H1 (cell line): Measurements from ENCODE around the gene LGALS16. TPM values are rescaled to one million over a fixed set of nuclear protein-coding genes. Genes with fewer than 3 reads are reported as not detected.
A peak's percentile ranks its signal among the peaks of the same experiment; 100 is the strongest.

Source experiments
- CTCF ChIA-PET: fragments of 300-600 bp; sonication (Branson Sonifier 250); formaldehyde crosslinking; loops from one replicate; lab custom pipeline; 2021; ENCODE audit not compliant: partially characterized antibody; lab: Charles Lee
- POLR2A ChIA-PET: fragments of 300-600 bp; sonication (Branson Sonifier 250); formaldehyde crosslinking; loops from one replicate; lab custom pipeline; 2021; ENCODE audit warnings: inconsistent platforms; ENCODE audit not compliant: partially characterized antibody; lab: Charles Lee
- DNase-seq, 2 experiments: peaks; one replicate each; pipeline versions ENCODE4 v3.0.0 to v3.0.0-alpha.2; 2010 to 2022; ENCODE audit warnings: low spot score in 2 of 2, low read depth in 1 of 2, mixed read lengths in 1 of 2
- FAIRE-seq: peaks from 2 replicates; lab custom pipeline; 2011; peaks lifted over from hg19 to GRCh38; lab: Jason Lieb, UNC
- H2AFZ ChIP-seq: 2 replicates; pipeline ENCODE4 v1.8.1; 2012; ENCODE audit warnings: low read length, inconsistent platforms
- H2AK5ac ChIP-seq: 2 replicates; pipeline ENCODE4 v1.6.1; 2013; ENCODE audit warnings: low read depth, low read length
- H2BK120ac ChIP-seq: replicated peaks from 2 replicates; pipeline ENCODE3; 2013; ENCODE audit warnings: low read depth, low read length, inconsistent platforms
- H2BK12ac ChIP-seq: 2 replicates; pipeline ENCODE4 v1.6.1; 2013; ENCODE audit warnings: low read depth, low read length
- H2BK15ac ChIP-seq: 2 replicates; pipeline ENCODE4 v1.6.1; 2013; ENCODE audit warnings: low read length
- H2BK20ac ChIP-seq: 2 replicates; pipeline ENCODE4 v1.6.1; 2013; ENCODE audit warnings: low read length
- H2BK5ac ChIP-seq: 2 replicates; pipeline ENCODE4 v1.6.1; 2013; ENCODE audit warnings: low read depth, low read length
- H3K14ac ChIP-seq: 2 replicates; pipeline ENCODE4 v1.6.1; 2013; ENCODE audit warnings: inconsistent platforms; ENCODE audit not compliant: insufficient read length
- H3K18ac ChIP-seq: 2 replicates; pipeline ENCODE4 v1.6.1; 2013; ENCODE audit warnings: low read length; ENCODE audit errors: extremely low read depth
- H3K23ac ChIP-seq: 2 replicates; pipeline ENCODE4 v1.6.1; 2013; ENCODE audit warnings: inconsistent platforms; ENCODE audit not compliant: insufficient read length
- H3K23me2 ChIP-seq: 2 replicates; pipeline ENCODE4 v1.6.1; 2013; ENCODE audit warnings: low read depth, low read length
- H3K27ac ChIP-seq: 2 replicates; pipeline ENCODE4 v1.6.1; 2011; ENCODE audit warnings: low read depth, low read length, inconsistent platforms
- H3K27me3 ChIP-seq, 4 experiments: replicated peaks in 1 of 4; 1 replicate in 1 of 4; 2 replicates in 3 of 4; pipeline versions ENCODE4 v1.6.1 to v1.8.1; 2011 to 2013; ENCODE audit warnings: low read length in 3 of 4, mild to moderate bottlenecking in 3 of 4, inconsistent platforms in 2 of 4, mixed read lengths in 2 of 4, moderate library complexity in 1 of 4; ENCODE audit not compliant: control insufficient read depth in 3 of 4, insufficient read depth in 3 of 4; ENCODE audit errors: extremely low read depth in 1 of 4
- H3K36me3 ChIP-seq, 4 experiments: 2 replicates each; pipeline versions ENCODE4 v1.6.1 to v1.8.1; 2011 to 2013; ENCODE audit warnings: mild to moderate bottlenecking in 4 of 4, low read length in 3 of 4, moderate library complexity in 2 of 4, control low read depth in 1 of 4, inconsistent platforms in 1 of 4; ENCODE audit not compliant: insufficient read depth in 4 of 4, control insufficient read depth in 2 of 4
- H3K4ac ChIP-seq: replicated peaks from 2 replicates; pipeline ENCODE3; 2013; ENCODE audit warnings: low read length, low read depth, mixed read lengths, inconsistent platforms; ENCODE audit not compliant: insufficient read length
- H3K4me1 ChIP-seq, 4 experiments: replicated peaks in 1 of 4; 1 replicate in 1 of 4; 2 replicates in 3 of 4; pipeline versions ENCODE4 v1.6.1 to v1.8.1; 2011 to 2013; ENCODE audit warnings: low read length in 3 of 4, inconsistent platforms in 2 of 4, mixed read lengths in 1 of 4; ENCODE audit not compliant: insufficient read depth in 4 of 4, control insufficient read depth in 3 of 4
- H3K4me2 ChIP-seq, 2 experiments: 2 replicates each; pipeline versions ENCODE4 v1.6.1 to v1.8.1; 2011 to 2013; ENCODE audit warnings: low read depth in 2 of 2, low read length in 2 of 2, control low read depth in 1 of 2, inconsistent platforms in 1 of 2, mild to moderate bottlenecking in 1 of 2; ENCODE audit not compliant: insufficient read depth in 1 of 2
- H3K4me3 ChIP-seq, 4 experiments: fragments of 200-600, 300-600 bp in 1 of 4; sonication (generic), shearing (Covaris generic), sonication (Bioruptor Twin) in 1 of 4; 2 replicates each; pipeline versions ENCODE4 v1.5.1 to v1.8.1; 2011 to 2016; ENCODE audit warnings: low read length in 4 of 4, low read depth in 3 of 4, control low read depth in 2 of 4, inconsistent platforms in 2 of 4, mild to moderate bottlenecking in 2 of 4, mixed read lengths in 1 of 4, moderate library complexity in 1 of 4; ENCODE audit not compliant: insufficient read depth in 2 of 4; ENCODE audit errors: extremely low read depth in 1 of 4
- H3K56ac ChIP-seq: replicated peaks from 2 replicates; pipeline ENCODE3; 2013; ENCODE audit warnings: low read depth, mild to moderate bottlenecking, mixed read lengths, low read length, inconsistent platforms; ENCODE audit not compliant: insufficient read length
- H3K79me1 ChIP-seq: 2 replicates; pipeline ENCODE4 v1.6.1; 2013; ENCODE audit warnings: low read depth, low read length, control low read depth
- H3K79me2 ChIP-seq, 2 experiments: 2 replicates each; pipeline versions ENCODE4 v1.6.1 to v1.8.1; 2012 to 2013; ENCODE audit warnings: low read length in 2 of 2, mild to moderate bottlenecking in 2 of 2, inconsistent platforms in 1 of 2; ENCODE audit not compliant: insufficient read depth in 2 of 2, control insufficient read depth in 1 of 2
- H3K9ac ChIP-seq, 4 experiments: replicated peaks in 1 of 4; 1 replicate in 1 of 4; 2 replicates in 3 of 4; pipeline versions ENCODE4 v1.6.1 to v1.8.1; 2011 to 2013; ENCODE audit warnings: low read depth in 3 of 4, low read length in 3 of 4, control low read depth in 2 of 4, mild to moderate bottlenecking in 2 of 4, moderate library complexity in 2 of 4, inconsistent platforms in 1 of 4; ENCODE audit errors: extremely low read depth in 1 of 4
- H3K9me3 ChIP-seq, 2 experiments: 2 replicates each; pipeline versions ENCODE4 v1.6.1 to v1.8.1; 2012 to 2013; ENCODE audit warnings: mild to moderate bottlenecking in 2 of 2, moderate library complexity in 2 of 2, control low read depth in 1 of 2, inconsistent platforms in 1 of 2, low read depth in 1 of 2, low read length in 1 of 2, mixed read lengths in 1 of 2; ENCODE audit not compliant: insufficient read depth in 2 of 2
- H4K20me1 ChIP-seq, 2 experiments: replicated peaks in 1 of 2; 2 replicates each; pipeline versions ENCODE3 to v1.8.1; 2011 to 2013; ENCODE audit warnings: inconsistent platforms in 2 of 2, low read length in 2 of 2, mild to moderate bottlenecking in 1 of 2; ENCODE audit not compliant: insufficient read depth in 2 of 2, control insufficient read depth in 1 of 2
- H4K5ac ChIP-seq: 2 replicates; pipeline ENCODE4 v1.6.1; 2013; ENCODE audit warnings: low read length, low read depth, mixed read lengths, inconsistent platforms; ENCODE audit not compliant: insufficient read length
- H4K8ac ChIP-seq: 2 replicates; pipeline ENCODE4 v1.8.0; 2013; ENCODE audit warnings: mild to moderate bottlenecking, moderate library complexity, low read length, inconsistent platforms; ENCODE audit not compliant: insufficient read depth; ENCODE audit errors: extremely low read depth
- H4K91ac ChIP-seq: replicated peaks from 2 replicates; pipeline ENCODE3; 2013; ENCODE audit warnings: low read length, mixed read lengths, inconsistent platforms; ENCODE audit not compliant: insufficient read length
- EP300 ChIP-seq, 2 experiments: IDR thresholded peaks; 1 replicate in 1 of 2; 2 replicates in 1 of 2; pipeline ENCODE4 v1.6.1; 2011 to 2012; ENCODE audit warnings: low read depth in 2 of 2, low read length in 2 of 2, mild to moderate bottlenecking in 2 of 2, borderline replicate concordance in 1 of 2, inconsistent platforms in 1 of 2, moderate library complexity in 1 of 2
- GABPA ChIP-seq: IDR thresholded peaks from 2 replicates; pipeline ENCODE4 v1.6.1; 2011; ENCODE audit warnings: mild to moderate bottlenecking, low read length, moderate library complexity, borderline replicate concordance; ENCODE audit not compliant: insufficient read depth
- KDM5A ChIP-seq: fragments of 200-600 bp; IDR thresholded peaks from 2 replicates; pipeline ENCODE4 v1.7.1; 2012; ENCODE audit warnings: mild to moderate bottlenecking, low read length, inconsistent platforms, mixed read lengths
- NANOG ChIP-seq: IDR thresholded peaks from 2 replicates; pipeline ENCODE4 v1.6.1; 2011; ENCODE audit warnings: low read length, low read depth, mild to moderate bottlenecking, inconsistent platforms; ENCODE audit not compliant: insufficient read depth, poor library complexity, severe bottlenecking
- PHF8 ChIP-seq: fragments of 200-600 bp; sonication (generic); conservative IDR thresholded peaks from 2 replicates; pipeline ENCODE4 v1.7.1; 2012; ENCODE audit warnings: low read depth, mild to moderate bottlenecking, inconsistent platforms, low read length, moderate library complexity
- SP4 ChIP-seq: IDR thresholded peaks from 2 replicates; pipeline ENCODE4 v1.6.1; 2012; ENCODE audit warnings: low read length, inconsistent platforms
- TCF12 ChIP-seq: IDR thresholded peaks from 2 replicates; pipeline ENCODE4 v1.6.1; 2011; ENCODE audit warnings: low read depth, mild to moderate bottlenecking, low read length
- WGBS, 2 experiments: shearing (Covaris generic) in 1 of 2; methylation state at CpG; one replicate each; pipeline versions ENCODE4 v1.1.6 to v1.1.7; 2013 to 2015; ENCODE audit warnings: low lambda C conversion rate in 2 of 2, mixed read lengths in 2 of 2, inconsistent platforms in 1 of 2, low coverage in 1 of 2, missing lambda C conversion rate in 1 of 2; ENCODE audit not compliant: insufficient replicate concordance in 2 of 2, insufficient coverage in 1 of 2, insufficient read length in 1 of 2; ENCODE audit errors: extremely low coverage in 1 of 2, missing lambda C conversion rate in 1 of 2; 5-methylcytosine and 5-hydroxymethylcytosine counted together
- polyA plus RNA-seq, 7 experiments: library from polyadenylated mRNA; depleted of rRNA in 3 of 7; stranded (reverse) in 5 of 7; unstranded in 2 of 7; fragments of >200 nt in 5 of 7; fragments of 200-250 nt in 2 of 7; gene quantifications; 1 replicate in 5 of 7; 2 replicates in 1 of 7; 4 replicates in 1 of 7; pipeline versions ENCODE4 v1.2.1 to v1.2.3, GENCODE V29; 2011 to 2013; ENCODE audit warnings: missing spikeins in 2 of 7, mixed read lengths in 2 of 7
- total RNA-seq: library from RNA; stranded (reverse); fragmentation: NEBNext Ultra II Directional; extraction: Animal tissue kit (Norgen Biotek cat#: 25700); gene quantifications from 2 replicates; pipeline ENCODE4 v1.2.1, GENCODE V29; 2021
- TF ChIP-seq, protein P1 (sequence below): IDR thresholded peaks from 2 replicates; pipeline ENCODE4 v1.6.1; 2012; ENCODE audit warnings: low read length, inconsistent platforms
- TF ChIP-seq, protein P2 (sequence below): IDR thresholded peaks from 2 replicates; pipeline ENCODE4 v1.6.1; 2011; ENCODE audit warnings: low read depth, mild to moderate bottlenecking, low read length; ENCODE audit not compliant: insufficient read depth
- TF ChIP-seq, protein P3 (sequence below): IDR thresholded peaks from 2 replicates; pipeline ENCODE4 v1.6.1; 2012; ENCODE audit warnings: inconsistent platforms

Gene LGALS16
- total and polyA plus RNA-seq, 2 of the 8 experiments (the other 6 are each of a cell fraction or from before 2014, with no cell fraction given) = not detected

GRCh38 chr19:39679791-39680168 is 24.1 kb downstream of the LGALS16 start:
- H3K27ac ChIP-seq = no peak overlapping the region
- H2AFZ ChIP-seq = 0 out of 2 replicates have a peak overlapping the region, but pooled peaks have one; percentile 7
- H3K27me3 ChIP-seq = no peaks in the 10 kb centered on the region
- H3K4ac ChIP-seq = no peak overlapping the region
- DNase-seq (no peak), FAIRE-seq (no peak)
- H2BK12ac ChIP-seq = no peak overlapping the region; the same call in 1 of the 2 replicates
- no peak overlapping the region; the same call in 1 of the 2 replicates for H2AK5ac ChIP-seq
- no peaks in the 10 kb centered on the region for H3K4me1 ChIP-seq
- no peak overlapping the region for H4K5ac ChIP-seq
- CTCF ChIA-PET = no interaction called here
- no peak overlapping the region for H3K4me3 ChIP-seq
- POLR2A ChIA-PET = no interaction called here
- WGBS, 2 experiments = 87% methylated on average over 3 of the region's 3 CpGs; no CpG with 5 or more reads in 1 of the 2 experiments
- H3K79me1 ChIP-seq = no peaks in the 10 kb centered on the region
- no peak overlapping the region for H3K4me2 ChIP-seq
- no peaks in the 10 kb centered on the region for H3K79me2 ChIP-seq
- H3K56ac ChIP-seq = no peak overlapping the region
- H2BK15ac ChIP-seq = no peak overlapping the region
- H3K9me3 ChIP-seq = no peaks in the 10 kb centered on the region
- H2BK5ac ChIP-seq = no peak overlapping the region
- no peak overlapping the region for H2BK120ac ChIP-seq
- H4K8ac ChIP-seq = no peak overlapping the region
- H3K23ac ChIP-seq = no peak overlapping the region
- peak overlapping the region; percentile 45 for H4K91ac ChIP-seq
- H3K23me2 ChIP-seq = no peaks in the 10 kb centered on the region
- no peak overlapping the region for H3K9ac ChIP-seq
- H3K14ac ChIP-seq = no peak overlapping the region
- peaks cover 0 to 4% of the 10 kb centered on the region in 2 experiments for H4K20me1 ChIP-seq
- H3K18ac ChIP-seq = peak overlapping the region; percentile 79; the same call in 1 of the 2 replicates
- H2BK20ac ChIP-seq = peak overlapping the region; percentile 8; the same call in 1 of the 2 replicates
- no peaks in the 10 kb centered on the region for H3K36me3 ChIP-seq
- no peak for TF ChIP-seq SP4
- TF ChIP-seq GABPA = no peak
- no peak for TF ChIP-seq NANOG
- TF ChIP-seq KDM5A = no peak
- TF ChIP-seq, protein P1, sequence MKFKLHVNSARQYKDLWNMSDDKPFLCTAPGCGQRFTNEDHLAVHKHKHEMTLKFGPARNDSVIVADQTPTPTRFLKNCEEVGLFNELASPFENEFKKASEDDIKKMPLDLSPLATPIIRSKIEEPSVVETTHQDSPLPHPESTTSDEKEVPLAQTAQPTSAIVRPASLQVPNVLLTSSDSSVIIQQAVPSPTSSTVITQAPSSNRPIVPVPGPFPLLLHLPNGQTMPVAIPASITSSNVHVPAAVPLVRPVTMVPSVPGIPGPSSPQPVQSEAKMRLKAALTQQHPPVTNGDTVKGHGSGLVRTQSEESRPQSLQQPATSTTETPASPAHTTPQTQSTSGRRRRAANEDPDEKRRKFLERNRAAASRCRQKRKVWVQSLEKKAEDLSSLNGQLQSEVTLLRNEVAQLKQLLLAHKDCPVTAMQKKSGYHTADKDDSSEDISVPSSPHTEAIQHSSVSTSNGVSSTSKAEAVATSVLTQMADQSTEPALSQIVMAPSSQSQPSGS = no peak
- no peak for TF ChIP-seq PHF8
- TF ChIP-seq EP300 (IDR thresholded peaks at IDR 0.05; ENCODE audit: borderline replicate concordance in 1 of 2, low read depth in 2 of 2, low read length in 2 of 2) = no peak
- TF ChIP-seq TCF12 = no peak
- TF ChIP-seq, protein P2, sequence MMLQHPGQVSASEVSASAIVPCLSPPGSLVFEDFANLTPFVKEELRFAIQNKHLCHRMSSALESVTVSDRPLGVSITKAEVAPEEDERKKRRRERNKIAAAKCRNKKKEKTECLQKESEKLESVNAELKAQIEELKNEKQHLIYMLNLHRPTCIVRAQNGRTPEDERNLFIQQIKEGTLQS = no peak
- TF ChIP-seq, protein P3, sequence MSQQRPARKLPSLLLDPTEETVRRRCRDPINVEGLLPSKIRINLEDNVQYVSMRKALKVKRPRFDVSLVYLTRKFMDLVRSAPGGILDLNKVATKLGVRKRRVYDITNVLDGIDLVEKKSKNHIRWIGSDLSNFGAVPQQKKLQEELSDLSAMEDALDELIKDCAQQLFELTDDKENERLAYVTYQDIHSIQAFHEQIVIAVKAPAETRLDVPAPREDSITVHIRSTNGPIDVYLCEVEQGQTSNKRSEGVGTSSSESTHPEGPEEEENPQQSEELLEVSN = no peak
